GM10847 (cell line): ENCODE results near the gene ARHGAP30.

Source experiments
- POLR2A ChIP-seq: IDR thresholded peaks from 2 replicates; pipeline ENCODE4 v1.6.1; 2011; ENCODE audit not compliant: insufficient read length; ENCODE audit errors: extremely low read depth

ARHGAP30 gene

GRCh38 chr1:161009602-161010211 lies 60.0 kb downstream of the ARHGAP30 start:
- no peak for TF ChIP-seq POLR2A

DNA sequence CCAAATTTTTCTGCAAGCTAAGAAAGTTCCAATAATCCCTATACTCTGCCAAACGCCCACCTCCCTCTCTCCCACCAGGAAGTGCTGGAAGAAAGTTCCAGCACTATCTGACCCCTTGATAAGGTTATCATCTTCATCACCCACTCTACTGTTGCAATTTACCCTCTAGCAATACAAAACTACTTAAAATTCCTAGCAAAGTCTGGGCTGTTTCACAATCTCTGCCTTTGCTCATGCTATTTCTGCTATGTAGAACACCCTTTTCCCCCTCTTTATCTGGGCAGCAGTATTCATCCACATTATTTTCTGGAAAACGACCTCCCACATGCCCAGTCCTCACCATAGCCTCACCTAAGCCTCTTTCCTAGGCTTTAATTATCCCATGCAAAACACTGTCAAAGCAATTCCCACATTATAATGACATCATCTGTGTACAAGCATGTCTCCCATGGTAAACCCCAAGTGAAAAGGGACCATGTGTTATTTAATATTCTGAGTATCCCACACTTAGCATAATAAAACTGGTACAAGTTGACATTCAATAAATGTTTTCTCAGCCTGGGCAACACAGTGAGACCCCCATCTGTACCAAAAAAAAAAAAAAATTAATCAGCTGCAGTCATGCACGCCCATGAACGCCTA lies 60.7 kb downstream of the ARHGAP30 start:
- no peak for TF ChIP-seq POLR2A

- no peak for TF ChIP-seq POLR2A
Measured at GRCh38 chr1:161007369-161007768, 62.3 kb downstream of the ARHGAP30 start.

GRCh38 chr1:161006563-161006962 lies 63.1 kb downstream of the ARHGAP30 start:
- no peak for TF ChIP-seq POLR2A

GRCh38 chr1:161001525-161001924 lies 68.2 kb downstream of the ARHGAP30 start:
- TF ChIP-seq POLR2A = no peak

GRCh38 chr1:161000736-161001480 lies 68.8 kb downstream of the ARHGAP30 start:
- no peak for TF ChIP-seq POLR2A

GRCh38 chr1:160999376-160999775 lies 70.3 kb downstream of the ARHGAP30 start:
- TF ChIP-seq POLR2A = no peak

DNA sequence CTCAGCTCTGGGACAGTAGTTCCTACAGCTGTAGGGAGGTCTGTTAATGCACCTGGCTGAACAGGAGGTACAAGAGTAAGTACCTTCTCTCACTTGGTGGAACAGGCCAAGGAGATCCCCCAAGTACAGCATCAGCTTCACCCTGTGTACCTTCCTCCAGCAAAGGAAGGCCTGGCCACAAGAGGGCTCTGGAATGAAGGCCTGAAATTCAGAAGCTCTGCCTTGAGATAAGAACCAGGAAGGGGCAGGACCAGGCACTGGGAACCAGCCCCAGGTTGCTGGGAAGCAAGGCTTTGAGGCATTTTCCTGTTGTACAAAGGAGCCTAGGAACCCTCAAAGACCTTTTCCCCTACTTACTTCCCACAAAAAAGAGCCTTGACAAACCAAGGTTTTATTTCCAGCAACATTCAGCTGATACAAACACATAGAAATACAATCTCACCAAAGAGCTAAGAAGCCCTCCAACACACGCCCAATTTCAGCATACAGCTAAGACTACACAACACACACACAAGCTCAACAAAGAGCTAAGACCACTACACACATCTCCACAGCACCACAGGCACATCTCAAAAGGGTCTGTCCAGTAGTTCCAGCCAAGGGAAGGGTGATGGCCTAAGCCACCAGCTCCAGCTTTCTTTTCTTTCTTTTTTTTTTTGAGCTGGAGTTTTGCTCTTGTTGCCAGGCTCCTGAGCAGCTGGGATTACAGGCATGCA lies 72.2 kb downstream of the ARHGAP30 start:
- TF ChIP-seq POLR2A = no peak
